Fibroblast of the aortic adventitia (primary cell): ENCODE measurements around the gene INPP4A. TPM values are rescaled to one million over a fixed set of nuclear protein-coding genes. Genes with fewer than 3 reads are reported as not detected.

ENCODE experiments used
- DNase-seq: peaks from one replicate; pipeline ENCODE4 v3.0.0-alpha.2; 2010; ENCODE audit warnings: low read depth
- H3K4me3 ChIP-seq: 2 replicates; pipeline ENCODE4 v1.5.1; 2011; ENCODE audit warnings: low read depth, mild to moderate bottlenecking, control low read depth, low read length, moderate library complexity
- CTCF ChIP-seq: IDR thresholded peaks from 2 replicates; pipeline ENCODE4 v1.5.1; 2011; ENCODE audit warnings: mild to moderate bottlenecking, low read length, control low read depth, inconsistent platforms; ENCODE audit not compliant: insufficient read depth
- total RNA-seq: library from RNA; depleted of rRNA; stranded (reverse); fragments of >200 nt; gene quantifications from 2 replicates; pipeline ENCODE4 v1.2.3, GENCODE V29; 2012; ENCODE audit warnings: low replicate concordance

Gene INPP4A
- total RNA-seq, 1 donor, result 16.2 TPM

DNA sequence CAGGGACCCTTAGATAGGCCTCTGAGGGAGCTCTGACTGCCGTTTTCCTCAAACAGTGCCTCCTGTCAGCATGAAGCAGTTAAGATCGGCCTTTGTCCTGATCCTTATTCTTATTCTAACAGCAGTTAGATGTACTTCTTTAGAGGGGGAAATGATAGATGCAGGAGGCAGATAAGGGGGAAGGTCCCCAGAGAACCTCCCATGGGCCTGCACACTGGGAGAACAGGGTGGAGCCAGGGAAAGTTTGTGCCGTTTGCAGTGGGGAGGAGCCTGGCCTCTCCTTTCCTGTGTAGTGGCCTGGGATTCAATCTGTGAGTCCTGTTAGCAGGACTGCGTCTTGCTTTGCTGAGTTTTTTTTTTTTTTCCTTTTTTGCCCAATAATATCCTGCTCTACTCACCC is 7.9 kb upstream of the INPP4A start:
- DNase-seq, result no peak
- TF ChIP-seq CTCF, result no peak
- H3K4me3 ChIP-seq, result no peak overlapping the region

- no peak for DNase-seq
- TF ChIP-seq CTCF, result no peak
- no peak overlapping the region for H3K4me3 ChIP-seq
These were observed 6.2 kb upstream of the INPP4A start for GRCh38 chr2:98438190-98439133.

GRCh38 chr2:98441706-98442450 is 2.8 kb upstream of the INPP4A start:
- no peak for TF ChIP-seq CTCF
- H3K4me3 ChIP-seq, result no peak overlapping the region
- DNase-seq, result no peak

DNA sequence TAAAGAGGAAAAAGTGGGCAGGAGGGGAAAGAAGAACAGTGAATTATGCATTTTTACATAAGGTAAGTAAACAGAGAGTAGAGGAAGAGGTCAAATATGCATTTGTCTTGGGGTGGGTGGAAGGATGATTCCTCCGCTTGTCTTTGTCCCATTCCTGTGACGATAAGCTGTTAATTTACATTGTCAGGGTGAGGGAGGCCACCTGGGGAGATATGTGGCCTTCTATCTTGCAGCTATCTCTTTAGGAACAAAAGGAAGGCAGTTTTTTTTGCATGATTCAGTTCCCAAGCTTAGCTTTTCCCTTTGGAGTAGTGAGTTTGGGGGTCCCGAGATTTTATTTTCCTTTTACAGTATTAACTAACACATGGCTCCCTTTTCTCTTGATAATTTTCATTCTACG is 2.2 kb upstream of the INPP4A start:
- DNase-seq, result no peak
- no peak overlapping the region for H3K4me3 ChIP-seq
- no peak for TF ChIP-seq CTCF

- TF ChIP-seq CTCF, result no peak
- peak; percentile 26 for DNase-seq
- peak overlapping the region; percentile 85 for H3K4me3 ChIP-seq
These were observed 572 bp downstream of the INPP4A start for GRCh38 chr2:98445177-98445682.

GRCh38 chr2:98445683-98446581 is 1.3 kb downstream of the INPP4A start:
- DNase-seq, result no peak
- peak overlapping the region; percentile 85 for H3K4me3 ChIP-seq
- TF ChIP-seq CTCF, result no peak
